Astrocyte of the cerebellum (primary cell): ENCODE measurements around the gene ARHGEF28.

Experiments used
- DNase-seq: peaks from one replicate; pipeline ENCODE4 v3.0.0-alpha.2; 2011; ENCODE audit warnings: low read depth
- H3K4me3 ChIP-seq: 2 replicates; pipeline ENCODE4 v1.5.1; 2011; ENCODE audit warnings: mild to moderate bottlenecking, low read depth, low read length, moderate library complexity
- CTCF ChIP-seq: IDR thresholded peaks from 2 replicates; pipeline ENCODE4 v1.5.1; 2012; ENCODE audit warnings: low read length, low read depth, moderate library complexity, mild to moderate bottlenecking; ENCODE audit errors: missing control alignments
- in situ Hi-C: cut with HindIII; loops from 2 replicates; pipeline ENCODE4 v1.10.0; 2017; ENCODE audit warnings: low sequenced_read_pairs

The ARHGEF28 gene

GRCh38 chr5:73922224-73922623 is 296.2 kb downstream of the ARHGEF28 start:
- H3K4me3 ChIP-seq, result no peak overlapping the region
- no peak for TF ChIP-seq CTCF
- no peak for DNase-seq
- in situ Hi-C loops, result no loop called here

- TF ChIP-seq CTCF, result no peak
- in situ Hi-C loops, result no loop called here
- H3K4me3 ChIP-seq, result no peak overlapping the region
- no peak for DNase-seq
Observed at GRCh38 chr5:73922875-73923557, 297.0 kb downstream of the ARHGEF28 start.

- H3K4me3 ChIP-seq, result no peak overlapping the region
- no peak for TF ChIP-seq CTCF
- in situ Hi-C loops, result no loop called here
- DNase-seq, result no peak
Observed at GRCh38 chr5:73928476-73929070, 302.6 kb downstream of the ARHGEF28 start.

GRCh38 chr5:73935719-73936118 is 309.7 kb downstream of the ARHGEF28 start:
- no peak overlapping the region for H3K4me3 ChIP-seq
- no peak for DNase-seq
- no peak for TF ChIP-seq CTCF
- in situ Hi-C loops, result no loop called here

- DNase-seq, result peak; percentile 99
Observed at GRCh38 chr5:73938280-73938937, 312.4 kb downstream of the ARHGEF28 start.

GRCh38 chr5:73938938-73939320 is 312.9 kb downstream of the ARHGEF28 start:
- no peak for TF ChIP-seq CTCF
- H3K4me3 ChIP-seq, result no peak overlapping the region
- DNase-seq, result no peak
- in situ Hi-C loops, result no loop called here

More at GRCh38 chr5:73938280-73938937, 312.4 kb downstream of the ARHGEF28 start:
- in situ Hi-C loops, result no loop called here
- H3K4me3 ChIP-seq, result no peak overlapping the region
- no peak for TF ChIP-seq CTCF
